PC-3 (cell line): ENCODE data around the gene TSC22D2. TPM values are rescaled to one million over a fixed set of nuclear protein-coding genes. Genes with fewer than 3 reads are reported as not detected.
A peak's percentile ranks its signal among the peaks of the same experiment; 100 is the strongest.

Experiments used
- ATAC-seq: fragments of 200-7000 bp; cut with Tn5 transposase; 2 replicates; pipeline ENCODE4 v1.9.1; 2020; ENCODE audit warnings: mild to moderate bottlenecking, moderate library complexity
- BruUV-seq: library from RNA; stranded (reverse); fragments of 400-500 nt; replicated peaks from 2 replicates; lab custom pipeline; 2021; lab: Mats Ljungman, UMichigan
- CTCF ChIA-PET: fragments of 300-600 bp; sonication (Branson Sonifier 250); formaldehyde crosslinking; loops from one replicate; lab custom pipeline; 2022; ENCODE audit warnings: antibody characterized with exemption; lab: Charles Lee
- POLR2A ChIA-PET: fragments of 300-600 bp; sonication (Branson Sonifier 250); formaldehyde crosslinking; loops from one replicate; lab custom pipeline; 2022; ENCODE audit warnings: antibody characterized with exemption; ENCODE audit not compliant: unreplicated experiment; lab: Charles Lee
- DNase-seq: peaks from one replicate; pipeline ENCODE4 v3.0.0-alpha.2; 2015
- H2AFZ ChIP-seq: fragments of 300-600 bp; sonication (generic); 2 replicates; pipeline ENCODE4 v1.6.0; 2016; ENCODE audit warnings: antibody characterized with exemption, low read length
- H3F3A ChIP-seq: fragments of 300-600 bp; sonication (generic); one replicate; pipeline ENCODE4 v1.6.0; 2017; ENCODE audit warnings: antibody characterized with exemption, low read length, control low read depth, mild to moderate bottlenecking; ENCODE audit not compliant: unreplicated experiment
- H3K27ac ChIP-seq: fragments of 300-600 bp; sonication (generic); 2 replicates; pipeline ENCODE4 v1.5.1; 2016; ENCODE audit warnings: mild to moderate bottlenecking, low read length
- H3K27me3 ChIP-seq: fragments of 300-600 bp; sonication (generic); 2 replicates; pipeline ENCODE4 v1.6.1; 2016; ENCODE audit warnings: low read length, mixed read lengths
- H3K36me3 ChIP-seq: fragments of 300-600 bp; sonication (generic); 2 replicates; pipeline ENCODE4 v1.6.1; 2016; ENCODE audit warnings: low read depth, mixed run types, low read length, mixed read lengths
- H3K4me1 ChIP-seq: fragments of 300-600 bp; sonication (generic); 2 replicates; pipeline ENCODE4 v1.5.1; 2016; ENCODE audit warnings: low read length; ENCODE audit not compliant: insufficient read depth
- H3K4me2 ChIP-seq: fragments of 300-600 bp; sonication (generic); 2 replicates; pipeline ENCODE4 v1.6.0; 2016; ENCODE audit warnings: low read length
- H3K4me3 ChIP-seq: fragments of 300-600 bp; sonication (generic); 2 replicates; pipeline ENCODE4 v1.5.1; 2016; ENCODE audit warnings: mild to moderate bottlenecking, low read length, mixed read lengths
- H3K79me2 ChIP-seq: fragments of 300-600 bp; sonication (generic); 2 replicates; pipeline ENCODE4 v1.6.1; 2017; ENCODE audit warnings: low read length, mixed read lengths
- H3K9ac ChIP-seq: fragments of 300-600 bp; sonication (generic); 2 replicates; pipeline ENCODE4 v1.6.0; 2016; ENCODE audit warnings: mild to moderate bottlenecking, low read length
- H3K9me2 ChIP-seq: fragments of 300-600 bp; sonication (generic); replicated peaks from 2 replicates; pipeline ENCODE4 v1.6.1; 2016; ENCODE audit warnings: mixed run types, low read length, mixed read lengths
- H3K9me3 ChIP-seq: fragments of 300-600 bp; sonication (generic); 2 replicates; pipeline ENCODE4 v1.6.1; 2016; ENCODE audit warnings: low read length, mixed read lengths
- H4K20me1 ChIP-seq: fragments of 300-600 bp; sonication (generic); 2 replicates; pipeline ENCODE4 v1.6.1; 2016; ENCODE audit warnings: low read length, mixed read lengths
- CTCF ChIP-seq: fragments of 300-600 bp; sonication (generic); conservative IDR thresholded peaks from 2 replicates; pipeline ENCODE4 v1.5.1; 2017; ENCODE audit warnings: antibody characterized with exemption, low read depth, mild to moderate bottlenecking, low read length
- EZH2 ChIP-seq: fragments of 300-600 bp; sonication (generic); IDR thresholded peaks from one replicate; pipeline ENCODE4 v1.6.1; 2017; ENCODE audit warnings: antibody characterized with exemption, mild to moderate bottlenecking, low read length; ENCODE audit not compliant: unreplicated experiment
- EZH2phosphoT487 ChIP-seq: fragments of 300-600 bp; sonication (generic); IDR thresholded peaks from 2 replicates; pipeline ENCODE4 v1.6.1; 2018; ENCODE audit warnings: mild to moderate bottlenecking, antibody characterized with exemption, low read length, borderline replicate concordance
- intact Hi-C: fragments of 100-400 bp; cut with micrococcal nuclease; formaldehyde crosslinking; loops from 2 replicates; pipeline ENCODE4 v1.9.0; 2023
- total RNA-seq: library from RNA; depleted of rRNA; stranded (reverse); fragments of >200 nt; gene quantifications from 2 replicates; pipeline ENCODE4 v1.2.3, GENCODE V29; 2014

The TSC22D2 gene
- total RNA-seq, 1 experiment from 2014 or later: 9.6 TPM

- DNase-seq: no peak
- H2AFZ ChIP-seq: no peak overlapping the region
- ChIA-PET POLR2A (no interaction called here), CTCF (no interaction called here)
- no peaks in the 10 kb centered on the region for H3K27me3 ChIP-seq
- peak overlapping the region; percentile 52; the same call in 1 of the 2 replicates for H3K4me2 ChIP-seq
- ATAC-seq: no peak
- no peaks in the 10 kb centered on the region for H3K9me3 ChIP-seq
- TF ChIP-seq CTCF: no peak
- TF ChIP-seq EZH2phosphoT487: no peak
- no peak for TF ChIP-seq EZH2
- peak overlapping the region; percentile 69; the same call in 1 of the 2 replicates for H3K27ac ChIP-seq
- H3K4me1 ChIP-seq: peaks cover 64% of the 10 kb centered on the region
- no peaks in the 10 kb centered on the region for H3K9me2 ChIP-seq
- peaks cover 86% of the 10 kb centered on the region for H3K79me2 ChIP-seq
- no peak overlapping the region for H3K9ac ChIP-seq
- intact Hi-C loops: no loop called here
- no peak overlapping the region for H3K4me3 ChIP-seq
- 0 out of 2 replicates have a peak, but pooled peaks cover 5% of the 10 kb centered on the region for H4K20me1 ChIP-seq
- H3K36me3 ChIP-seq: peaks cover 25% of the 10 kb centered on the region
- peaks cover 16% of the 10 kb centered on the region for H3F3A ChIP-seq
- no TSS peak for BruUV-seq
These were observed 38.4 kb downstream of the TSC22D2 start for GRCh38 chr3:150446470-150446977.

DNA sequence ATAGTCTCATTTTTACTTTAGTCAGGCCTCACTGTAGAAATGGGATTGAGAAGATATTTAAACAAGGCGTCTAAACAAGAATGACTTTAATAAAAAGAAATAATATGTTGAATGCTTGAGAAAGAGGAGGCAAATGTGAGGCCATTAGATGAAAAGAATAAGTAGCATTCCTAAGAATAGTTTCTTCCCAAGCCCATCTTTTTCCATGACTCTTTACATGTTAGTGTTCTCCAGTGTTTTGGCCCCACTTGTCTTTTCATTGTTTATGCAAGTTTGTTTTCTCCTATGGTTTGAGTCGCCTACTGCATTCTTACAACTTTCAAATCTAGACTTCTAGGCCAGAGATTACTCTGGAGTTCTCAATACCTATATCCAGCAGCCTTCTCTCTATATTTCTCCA is 39.0 kb downstream of the TSC22D2 start:
- BruUV-seq: TSS peak; percentile 63
- TF ChIP-seq EZH2phosphoT487 (no peak), CTCF (no peak), EZH2 (no peak)
- no peaks in the 10 kb centered on the region for H3K9me3 ChIP-seq
- H3K27ac ChIP-seq: peak overlapping the region; percentile 69
- H3K79me2 ChIP-seq: peaks cover 86% of the 10 kb centered on the region
- peak overlapping the region; percentile 15; the same call in 1 of the 2 replicates for H3K4me3 ChIP-seq
- peaks cover 64% of the 10 kb centered on the region for H3K4me1 ChIP-seq
- 0 out of 2 replicates have a peak, but pooled peaks cover 5% of the 10 kb centered on the region for H4K20me1 ChIP-seq
- ATAC-seq (no peak; the same call in 1 of the 2 replicates), DNase-seq (no peak)
- ChIA-PET POLR2A (no interaction called here), CTCF (no interaction called here)
- H3K27me3 ChIP-seq: no peaks in the 10 kb centered on the region
- peaks cover 21% of the 10 kb centered on the region for H3K36me3 ChIP-seq
- intact Hi-C loops: no loop called here
- no peaks in the 10 kb centered on the region for H3K9me2 ChIP-seq
- peaks cover 16% of the 10 kb centered on the region for H3F3A ChIP-seq
- H3K4me2 ChIP-seq: peak overlapping the region; percentile 52
- H2AFZ ChIP-seq: no peak overlapping the region
- no peak overlapping the region for H3K9ac ChIP-seq
